HG02852 (cell line): ENCODE measurements around the gene CDH11.

ENCODE experiments used
- ATAC-seq: cut with Tn5 transposase; IDR thresholded peaks from one replicate; pipeline ENCODE4 v1.9.1; 2021; ENCODE audit warnings: mild to moderate bottlenecking, moderate library complexity; ENCODE audit not compliant: unreplicated experiment

The CDH11 gene

GRCh38 chr16:65117811-65118448, 3.9 kb downstream of the CDH11 start:
- ATAC-seq, result peak; percentile 76

GRCh38 chr16:65116818-65117430, 4.9 kb downstream of the CDH11 start:
- ATAC-seq, result no peak

- ATAC-seq, result no peak
These were observed 5.6 kb downstream of the CDH11 start for GRCh38 chr16:65116216-65116615.

DNA sequence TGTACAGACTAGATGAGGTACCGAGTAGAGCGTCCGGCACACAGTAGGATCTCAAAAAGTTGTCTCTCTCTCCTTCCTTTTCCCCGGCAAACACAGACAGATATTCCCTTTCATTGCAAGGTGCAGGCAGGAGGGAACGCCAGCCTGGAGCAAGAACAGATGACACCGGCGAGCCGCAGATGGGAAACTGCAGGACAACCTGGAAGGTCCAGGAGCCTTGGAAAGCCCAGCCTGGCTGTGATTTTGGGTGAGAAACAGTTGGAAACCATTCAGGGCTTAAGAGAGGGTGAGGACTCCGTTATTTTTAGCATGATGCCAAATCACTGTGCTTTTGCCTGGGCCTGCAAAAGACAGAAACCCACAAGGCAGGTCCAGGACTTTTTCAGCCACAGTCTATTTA, 7.3 kb downstream of the CDH11 start:
- ATAC-seq, result no peak

DNA sequence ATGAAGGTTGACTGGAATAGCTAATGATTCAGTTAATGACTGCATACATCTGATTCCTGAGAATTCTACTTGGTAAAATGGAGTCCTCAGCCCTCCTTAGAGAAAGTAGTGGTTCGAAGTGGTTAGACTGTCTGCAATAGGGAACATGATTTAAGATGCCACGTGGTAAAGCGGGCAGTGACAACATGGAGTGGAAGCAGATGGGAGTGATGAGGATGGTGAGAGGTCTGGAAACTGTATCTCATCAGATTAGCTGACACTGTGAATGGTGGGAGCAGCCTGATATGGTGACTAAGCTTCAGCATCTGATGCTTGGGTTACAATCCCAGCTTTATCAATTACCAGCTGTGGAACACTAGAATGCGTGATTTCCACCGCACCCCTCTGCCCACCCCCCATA, 8.4 kb downstream of the CDH11 start:
- no peak for ATAC-seq

- ATAC-seq, result no peak
These were observed 10.6 kb downstream of the CDH11 start for GRCh38 chr16:65111306-65111705.

GRCh38 chr16:65106757-65107156, 15.1 kb downstream of the CDH11 start:
- ATAC-seq, result no peak

DNA sequence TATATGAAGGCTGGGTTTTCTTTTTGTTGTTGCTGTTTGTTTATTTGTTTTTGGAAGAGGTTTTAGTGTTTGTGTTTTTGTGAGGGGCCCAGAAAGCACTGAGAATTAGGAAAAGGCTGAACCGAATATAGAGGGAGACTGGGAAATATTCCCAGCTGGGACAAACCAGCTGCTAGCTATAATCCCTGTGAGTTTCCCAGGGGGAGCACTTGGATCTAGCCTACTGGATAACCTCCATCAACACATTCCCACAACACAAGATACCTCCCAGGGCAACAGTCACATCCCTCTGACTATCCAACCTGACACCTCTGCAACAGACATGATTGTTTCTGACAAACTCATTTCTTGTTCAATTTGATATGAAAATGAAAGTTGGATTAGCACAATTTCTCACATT, 16.7 kb downstream of the CDH11 start:
- ATAC-seq, result no peak

DNA sequence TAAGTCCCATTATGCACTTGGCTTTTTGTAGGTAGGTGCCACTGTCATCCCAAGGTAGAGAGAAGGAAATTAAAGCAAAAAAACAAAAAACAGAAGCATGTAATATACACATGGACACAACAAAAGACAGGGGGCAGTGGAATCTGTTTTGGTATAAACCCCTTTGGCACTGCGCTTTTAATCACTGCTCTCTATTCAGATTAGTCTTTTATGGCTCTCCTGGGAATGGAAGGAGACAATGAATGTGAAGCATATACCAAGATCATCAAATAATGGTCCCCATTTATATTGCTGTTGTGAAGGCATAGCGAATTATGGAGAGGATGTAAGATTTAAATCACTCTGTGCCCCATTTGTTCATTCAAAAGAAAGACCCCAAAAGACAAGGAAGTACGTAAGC, 17.4 kb downstream of the CDH11 start:
- no peak for ATAC-seq

DNA sequence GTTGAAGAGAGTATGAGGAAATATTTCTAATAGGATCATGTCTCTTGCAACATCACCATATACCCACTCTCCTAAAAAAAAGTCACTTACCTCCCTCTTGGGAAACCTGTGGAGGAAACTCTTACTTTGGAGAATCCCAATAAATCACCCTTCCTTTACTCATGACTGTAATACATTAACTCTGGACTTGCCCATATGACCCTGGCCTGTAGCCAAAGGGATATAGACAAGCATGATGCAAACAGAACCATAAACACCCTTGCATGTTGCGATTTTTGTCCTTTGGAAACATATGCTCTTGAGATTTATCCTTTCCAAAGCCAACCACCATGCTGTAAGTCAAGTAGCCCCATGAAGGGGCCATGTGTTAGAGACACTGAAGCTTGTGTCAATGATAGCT, 19.5 kb downstream of the CDH11 start:
- ATAC-seq, result no peak

GRCh38 chr16:65101009-65101408, 20.9 kb downstream of the CDH11 start:
- no peak for ATAC-seq

DNA sequence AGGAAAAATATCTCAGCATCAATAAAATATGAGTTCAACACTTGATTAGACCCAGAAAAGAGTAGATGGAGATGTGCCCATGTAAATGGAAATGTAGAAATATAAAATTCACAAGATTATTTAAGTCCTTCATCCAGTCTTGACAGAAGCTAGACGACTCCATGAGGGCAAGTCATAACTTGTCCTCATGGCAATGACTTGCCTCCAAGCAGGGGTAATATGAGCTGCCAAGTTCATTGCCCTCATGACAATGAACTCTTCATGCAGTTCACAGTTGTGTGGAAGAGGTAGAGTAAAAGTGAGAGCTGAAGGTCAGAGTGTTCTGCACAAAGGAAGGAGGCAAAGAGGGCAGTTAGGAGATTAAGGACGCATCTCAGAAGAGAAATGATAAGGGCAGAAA, 22.3 kb downstream of the CDH11 start:
- no peak for ATAC-seq

DNA sequence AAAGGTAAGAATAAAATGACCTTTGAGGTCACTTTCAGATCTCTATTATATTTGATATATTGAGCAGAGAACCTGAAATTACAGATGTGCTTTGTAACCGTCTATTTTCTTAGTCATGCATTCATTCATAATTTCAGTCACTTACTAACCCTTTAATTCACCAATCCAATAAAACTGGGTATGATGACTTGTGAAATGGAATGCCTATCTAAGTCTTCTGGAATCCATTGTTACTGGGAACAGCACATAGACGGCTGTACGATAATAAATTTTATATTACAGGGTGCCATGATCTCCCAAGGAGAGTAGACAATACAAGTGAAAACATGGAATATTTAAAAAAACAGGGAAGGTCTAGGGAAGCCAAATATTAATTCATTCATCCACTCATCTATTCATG, 22.9 kb downstream of the CDH11 start:
- ATAC-seq, result no peak

DNA sequence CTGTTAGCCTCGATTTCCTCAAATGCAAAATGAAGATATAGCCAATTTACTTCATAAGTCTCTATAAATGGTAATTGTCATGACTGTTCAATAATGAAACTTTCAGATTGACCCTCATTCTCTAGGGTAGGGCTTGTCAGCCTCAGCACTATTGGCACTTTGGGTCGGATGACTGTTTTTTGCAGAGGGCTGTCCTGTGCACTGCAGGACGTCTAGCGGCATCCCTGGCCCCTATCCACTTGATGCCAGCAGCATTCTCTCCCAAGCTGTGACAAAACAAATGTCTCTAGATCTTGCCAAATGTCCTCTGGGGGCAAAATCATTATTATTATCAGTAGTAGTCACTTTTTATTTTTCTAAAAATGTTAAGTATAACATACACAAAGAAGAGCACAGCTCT, 24.6 kb downstream of the CDH11 start:
- no peak for ATAC-seq

- ATAC-seq, result no peak
These were observed 26.0 kb downstream of the CDH11 start for GRCh38 chr16:65095906-65096305.

DNA sequence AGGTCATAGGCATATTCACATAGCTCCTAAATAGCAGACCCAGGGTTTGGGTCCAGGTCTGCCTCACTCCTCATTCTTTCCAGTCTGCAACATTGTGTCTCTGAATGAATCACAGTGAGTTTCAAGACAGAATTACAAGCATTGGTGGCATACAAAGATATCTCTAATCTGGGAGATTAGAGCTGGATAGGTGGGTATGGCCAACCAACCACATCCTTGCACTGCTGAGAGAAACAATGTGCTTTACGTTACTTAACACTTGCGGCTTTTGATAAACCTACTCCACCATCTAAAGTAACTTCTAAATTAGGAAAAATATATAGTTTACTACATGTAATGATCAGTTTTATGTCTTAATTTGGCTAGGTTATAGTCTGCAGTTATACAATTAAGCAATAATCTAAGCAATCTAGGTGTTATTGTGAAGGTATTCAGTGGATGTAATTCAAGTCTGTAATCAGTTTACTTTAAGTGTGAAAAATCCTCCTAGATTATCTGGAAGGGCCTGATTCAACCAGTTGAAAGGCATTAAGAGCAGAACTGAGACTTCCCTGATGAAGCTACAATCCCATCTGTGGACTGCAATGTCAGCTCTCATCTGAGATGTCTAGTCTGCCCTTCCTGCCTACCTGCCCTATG, 26.7 kb downstream of the CDH11 start:
- no peak for ATAC-seq

GRCh38 chr16:65094009-65094408, 27.9 kb downstream of the CDH11 start:
- ATAC-seq, result no peak

DNA sequence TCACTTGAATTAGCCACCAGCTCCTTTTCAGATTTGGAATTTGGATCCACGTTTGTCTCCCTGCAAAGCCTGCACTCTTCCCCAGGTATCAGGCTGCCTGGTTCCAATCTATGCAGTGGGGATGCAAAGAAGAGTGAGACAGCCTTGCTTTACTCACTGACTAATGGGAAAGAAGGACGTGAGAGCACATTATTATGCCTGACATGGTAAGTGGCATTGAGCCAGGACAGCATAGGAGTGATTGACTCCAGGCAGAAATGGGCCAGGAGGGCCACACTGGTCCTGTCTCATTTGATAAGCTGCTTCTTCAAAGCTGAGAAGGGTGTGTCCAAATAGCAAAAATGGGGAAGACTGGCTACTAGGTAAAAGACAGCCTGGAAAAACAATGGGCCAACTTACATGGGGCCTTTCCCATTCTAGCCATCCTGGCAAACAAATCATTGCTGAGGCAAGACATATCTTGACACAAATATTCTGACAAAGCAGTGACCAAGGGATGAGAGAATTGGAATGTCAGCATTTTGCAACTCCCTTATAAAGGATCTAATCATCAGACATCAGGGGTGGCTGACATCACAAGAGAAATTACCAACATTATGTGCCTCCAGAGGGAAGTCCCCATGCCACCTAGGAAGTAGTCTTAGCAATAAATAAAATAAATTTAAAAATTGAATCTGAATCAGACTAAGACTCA, 38.6 kb downstream of the CDH11 start:
- no peak for ATAC-seq

DNA sequence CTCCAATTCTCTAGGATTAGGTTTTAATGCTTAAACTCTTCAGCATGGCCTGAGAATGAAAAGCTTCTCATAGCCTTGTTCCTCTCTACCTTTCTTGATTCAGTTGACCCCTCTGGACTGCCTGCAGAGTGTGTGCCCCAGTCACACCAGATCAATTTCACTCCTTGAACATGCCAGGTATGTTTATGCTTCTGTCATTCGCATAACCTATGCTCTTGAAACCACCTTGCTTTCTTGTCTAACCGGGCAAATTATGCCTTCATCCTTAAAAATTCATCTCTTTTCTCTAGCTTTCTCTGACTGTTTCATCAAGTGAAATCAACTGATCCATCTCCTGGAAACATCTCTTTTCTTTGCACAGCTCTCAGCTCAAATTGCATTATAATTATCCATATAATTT, 42.3 kb downstream of the CDH11 start:
- ATAC-seq, result no peak

DNA sequence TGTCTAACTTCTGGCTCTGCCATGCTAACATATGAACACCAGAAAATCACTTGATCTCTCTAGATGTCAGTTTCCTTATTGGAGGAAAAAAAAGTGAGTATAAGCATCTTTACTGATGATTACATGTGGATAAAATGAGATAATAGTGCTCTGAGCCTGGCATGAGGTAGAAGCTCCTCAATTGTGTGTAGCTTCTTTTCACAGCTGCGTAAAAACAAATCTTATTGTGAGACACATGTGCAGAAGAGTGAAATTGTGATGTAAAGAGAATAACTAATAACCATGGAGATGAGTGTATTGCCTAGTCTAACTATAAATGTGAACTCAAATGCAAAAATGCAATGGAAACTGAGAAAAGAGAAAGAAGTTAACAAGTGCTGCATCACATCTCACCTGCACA, 44.7 kb downstream of the CDH11 start:
- no peak for ATAC-seq

- ATAC-seq, result no peak
These were observed 46.0 kb downstream of the CDH11 start for GRCh38 chr16:65075877-65076276.
